ENCODE data around the gene ZMIZ2.
"Not testable (repeated sequence)": the region's sequence is repeated elsewhere in the genome, so short reads cannot be mapped to it uniquely, and the experiment has no call there.

The ZMIZ2 gene

GRCh38 chr7:44716205-44716604 lies 32.4 kb upstream of the ZMIZ2 start:
- Histone ChIP-seq H3K4me1 (peaks cover 8% of the 10 kb centered on the region), H3K9ac (no peak overlapping the region)
- TF ChIP-seq, protein P1, sequence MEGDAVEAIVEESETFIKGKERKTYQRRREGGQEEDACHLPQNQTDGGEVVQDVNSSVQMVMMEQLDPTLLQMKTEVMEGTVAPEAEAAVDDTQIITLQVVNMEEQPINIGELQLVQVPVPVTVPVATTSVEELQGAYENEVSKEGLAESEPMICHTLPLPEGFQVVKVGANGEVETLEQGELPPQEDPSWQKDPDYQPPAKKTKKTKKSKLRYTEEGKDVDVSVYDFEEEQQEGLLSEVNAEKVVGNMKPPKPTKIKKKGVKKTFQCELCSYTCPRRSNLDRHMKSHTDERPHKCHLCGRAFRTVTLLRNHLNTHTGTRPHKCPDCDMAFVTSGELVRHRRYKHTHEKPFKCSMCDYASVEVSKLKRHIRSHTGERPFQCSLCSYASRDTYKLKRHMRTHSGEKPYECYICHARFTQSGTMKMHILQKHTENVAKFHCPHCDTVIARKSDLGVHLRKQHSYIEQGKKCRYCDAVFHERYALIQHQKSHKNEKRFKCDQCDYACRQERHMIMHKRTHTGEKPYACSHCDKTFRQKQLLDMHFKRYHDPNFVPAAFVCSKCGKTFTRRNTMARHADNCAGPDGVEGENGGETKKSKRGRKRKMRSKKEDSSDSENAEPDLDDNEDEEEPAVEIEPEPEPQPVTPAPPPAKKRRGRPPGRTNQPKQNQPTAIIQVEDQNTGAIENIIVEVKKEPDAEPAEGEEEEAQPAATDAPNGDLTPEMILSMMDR (IDR thresholded peaks at IDR 0.05), result no peak

DNA sequence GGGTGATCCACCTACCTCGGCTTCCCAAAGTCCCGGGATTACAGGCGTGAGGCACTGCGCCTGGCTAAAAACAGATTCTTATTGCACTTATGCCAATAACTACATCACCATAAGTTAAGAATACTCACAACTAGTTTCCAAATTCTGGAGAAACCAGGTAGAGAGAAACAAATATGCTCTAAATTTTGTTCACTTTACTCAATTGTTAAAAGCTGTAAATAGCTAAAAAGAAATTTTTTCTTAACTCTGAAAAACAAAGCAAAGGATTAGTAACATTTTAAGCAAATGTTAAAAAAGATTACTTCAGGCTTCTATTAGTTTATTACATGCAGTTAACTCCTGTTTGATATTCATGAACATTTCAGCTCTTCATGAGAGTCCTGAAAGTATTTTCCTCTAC lies 28.3 kb upstream of the ZMIZ2 start:
- H3K27me3 ChIP-seq (ENCODE audit: control insufficient read depth, insufficient read depth, low read length), result no peaks in the 10 kb centered on the region
- no peaks in the 10 kb centered on the region for H3K36me3 ChIP-seq (ENCODE audit: control insufficient read depth, insufficient read depth, low read length)
- no peak overlapping the region for H2AFZ ChIP-seq
- no peaks in the 10 kb centered on the region for H3K9me3 ChIP-seq (ENCODE audit: control insufficient read depth, low read length)
- no peak overlapping the region for H3K4me2 ChIP-seq (ENCODE audit: low read length)
- H3K4me3 ChIP-seq (ENCODE audit: low read depth, low read length), result no peak overlapping the region
- no peaks in the 10 kb centered on the region for H3K4me1 ChIP-seq
- no peak overlapping the region for H3K9ac ChIP-seq
- H3K79me2 ChIP-seq, result no peaks in the 10 kb centered on the region
- no peak overlapping the region for H3K27ac ChIP-seq
- TF ChIP-seq, protein P1 (IDR thresholded peaks at IDR 0.05), result no peak

More at GRCh38 chr7:44716205-44716604, 32.4 kb upstream of the ZMIZ2 start:
- Histone ChIP-seq H3K4me2 (ENCODE audit: low read length) (no peak overlapping the region), H3K27me3 (ENCODE audit: control insufficient read depth, insufficient read depth, low read length) (no peaks in the 10 kb centered on the region), H3K27ac (no peak overlapping the region), H2AFZ (no peak overlapping the region), H3K79me2 (no peaks in the 10 kb centered on the region), H3K9me3 (ENCODE audit: control insufficient read depth, low read length) (no peaks in the 10 kb centered on the region), H3K36me3 (ENCODE audit: control insufficient read depth, insufficient read depth, low read length) (no peaks in the 10 kb centered on the region), H3K4me3 (ENCODE audit: low read depth, low read length) (no peak overlapping the region)

DNA sequence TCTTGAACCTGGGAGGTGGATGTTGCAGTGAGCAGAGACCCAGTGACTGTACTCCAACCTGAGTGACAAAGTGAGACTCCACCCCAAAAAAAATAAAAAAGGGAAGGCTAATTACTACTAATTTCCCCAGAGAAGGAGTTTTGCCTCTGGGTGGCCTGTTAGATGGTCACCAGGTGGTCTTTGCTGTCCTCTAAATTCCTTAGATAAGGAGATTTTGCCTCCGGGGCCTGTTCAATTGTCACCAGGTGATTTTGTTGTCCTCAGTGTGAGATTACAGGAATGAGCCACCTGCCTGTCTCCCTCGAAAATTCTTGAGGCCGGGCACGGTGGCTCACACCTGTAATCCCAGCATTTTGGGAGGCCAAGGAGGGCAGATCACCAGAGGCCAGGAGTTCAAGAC lies 24.4 kb upstream of the ZMIZ2 start:
- TF ChIP-seq, protein P1 (IDR thresholded peaks at IDR 0.05), result no peak
- no peaks in the 10 kb centered on the region for H3K36me3 ChIP-seq (ENCODE audit: control insufficient read depth, insufficient read depth, low read length)
- no peaks in the 10 kb centered on the region for H3K9me3 ChIP-seq (ENCODE audit: control insufficient read depth, low read length)
- no peak overlapping the region for H2AFZ ChIP-seq
- H3K9ac ChIP-seq, result no peak overlapping the region
- no peak overlapping the region for H3K4me3 ChIP-seq (ENCODE audit: low read depth, low read length)
- no peaks in the 10 kb centered on the region for H3K27me3 ChIP-seq (ENCODE audit: control insufficient read depth, insufficient read depth, low read length)
- H3K79me2 ChIP-seq, result no peaks in the 10 kb centered on the region
- H3K4me1 ChIP-seq, result no peaks in the 10 kb centered on the region
- no peak overlapping the region for H3K27ac ChIP-seq
- no peak overlapping the region for H3K4me2 ChIP-seq (ENCODE audit: low read length)

DNA sequence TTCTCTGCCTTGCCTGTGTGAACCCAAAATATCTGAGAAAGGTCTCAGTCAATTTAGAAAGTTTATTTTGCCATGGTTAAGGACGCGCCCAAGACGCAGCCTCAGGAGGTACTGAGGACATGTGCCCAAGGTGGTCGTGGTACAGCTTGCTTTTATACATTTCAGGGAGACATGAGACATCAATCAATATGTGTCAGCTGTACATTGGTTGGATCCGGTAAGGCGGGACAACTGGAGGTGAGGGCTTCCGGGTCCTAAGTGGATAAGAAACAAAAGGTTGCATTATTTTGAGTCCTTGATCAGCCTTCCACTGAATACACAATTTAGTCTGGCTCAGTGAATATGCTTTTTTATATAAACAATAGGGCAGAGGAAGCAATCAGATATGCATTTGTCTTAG lies 22.4 kb upstream of the ZMIZ2 start:
- not testable (repeated sequence) for H3K9me3 ChIP-seq (ENCODE audit: control insufficient read depth, low read length); H2AFZ ChIP-seq; H3K27ac ChIP-seq; H3K9ac ChIP-seq; H3K36me3 ChIP-seq (ENCODE audit: control insufficient read depth, insufficient read depth, low read length); H3K4me1 ChIP-seq; H3K27me3 ChIP-seq (ENCODE audit: control insufficient read depth, insufficient read depth, low read length); H3K4me3 ChIP-seq (ENCODE audit: low read depth, low read length); H3K79me2 ChIP-seq; H3K4me2 ChIP-seq (ENCODE audit: low read length)

DNA sequence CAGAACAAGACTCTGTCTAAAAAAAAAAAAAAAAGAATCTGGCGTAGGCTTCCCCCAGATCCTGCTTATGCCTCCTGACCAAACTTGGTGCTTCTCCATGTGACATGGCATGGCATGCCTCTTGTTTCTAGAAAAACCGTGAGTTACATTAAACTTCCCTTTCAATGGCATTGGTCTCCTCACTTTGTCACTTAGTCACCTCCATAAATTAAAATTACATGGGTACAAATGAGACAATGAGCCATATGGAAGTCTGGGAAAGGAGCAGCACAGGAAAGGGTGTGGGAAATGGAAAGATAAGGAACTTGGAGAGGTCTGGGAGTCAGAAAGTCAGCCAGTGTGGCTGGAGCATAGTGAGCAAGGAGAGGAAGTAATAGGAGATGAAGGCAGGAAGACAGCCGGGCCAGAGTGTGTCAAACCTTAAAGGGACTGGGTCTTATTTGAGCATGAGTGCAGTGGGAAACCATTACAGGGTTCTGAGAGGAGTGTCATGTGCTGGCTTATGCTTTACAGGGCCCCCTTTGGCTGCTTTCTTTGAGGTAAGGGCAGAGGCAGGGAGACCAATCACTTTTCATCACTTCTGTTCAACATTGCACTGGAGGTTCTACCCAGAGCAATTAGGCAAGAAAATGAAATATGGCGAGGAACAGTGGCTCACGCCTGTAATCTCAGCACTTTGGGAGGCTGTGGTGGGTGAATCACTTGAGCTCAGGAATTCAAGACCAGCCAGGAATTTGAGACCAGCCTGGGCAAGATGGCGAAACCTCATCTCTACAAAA lies 21.3 kb upstream of the ZMIZ2 start:
- H3K27me3 ChIP-seq (ENCODE audit: control insufficient read depth, insufficient read depth, low read length), result no peaks in the 10 kb centered on the region
- no peak overlapping the region for H3K4me2 ChIP-seq (ENCODE audit: low read length)
- H3K27ac ChIP-seq, result no peak overlapping the region
- no peaks in the 10 kb centered on the region for H3K79me2 ChIP-seq
- TF ChIP-seq, protein P1 (IDR thresholded peaks at IDR 0.05), result no peak
- no peaks in the 10 kb centered on the region for H3K4me1 ChIP-seq
- no peak overlapping the region for H2AFZ ChIP-seq
- no peaks in the 10 kb centered on the region for H3K9me3 ChIP-seq (ENCODE audit: control insufficient read depth, low read length)
- H3K4me3 ChIP-seq (ENCODE audit: low read depth, low read length), result no peak overlapping the region
- no peak overlapping the region for H3K9ac ChIP-seq
- H3K36me3 ChIP-seq (ENCODE audit: control insufficient read depth, insufficient read depth, low read length), result no peaks in the 10 kb centered on the region
